ENCODE data around the gene MYCBP.

Gene MYCBP

DNA sequence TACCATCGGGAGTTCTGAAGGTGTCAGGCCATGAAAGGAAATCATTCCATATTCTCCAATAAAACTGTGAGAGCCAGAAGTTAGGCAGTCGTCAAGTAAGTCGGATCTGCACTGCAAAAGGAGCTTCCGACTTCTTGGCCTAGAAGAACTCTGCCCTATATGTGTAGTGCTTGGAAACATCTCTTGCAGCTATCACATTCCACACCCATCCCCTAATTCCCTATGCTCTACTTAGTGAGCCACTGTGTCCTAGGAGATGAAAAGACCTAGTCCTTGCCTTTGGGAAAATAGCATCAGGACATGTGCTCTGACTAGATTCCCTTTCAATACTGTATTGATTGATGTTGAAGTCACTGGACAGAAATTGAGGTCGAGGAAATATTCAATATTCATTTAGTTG, 16.4 kb upstream of the MYCBP start:
- no peak for TF ChIP-seq GATA1 (IDR thresholded peaks at IDR 0.05; ENCODE audit: low read depth, low read length)
- TF ChIP-seq POLR2A (IDR thresholded peaks at IDR 0.05; ENCODE audit: low read length): no peak
- DNase-seq: no peak

DNA sequence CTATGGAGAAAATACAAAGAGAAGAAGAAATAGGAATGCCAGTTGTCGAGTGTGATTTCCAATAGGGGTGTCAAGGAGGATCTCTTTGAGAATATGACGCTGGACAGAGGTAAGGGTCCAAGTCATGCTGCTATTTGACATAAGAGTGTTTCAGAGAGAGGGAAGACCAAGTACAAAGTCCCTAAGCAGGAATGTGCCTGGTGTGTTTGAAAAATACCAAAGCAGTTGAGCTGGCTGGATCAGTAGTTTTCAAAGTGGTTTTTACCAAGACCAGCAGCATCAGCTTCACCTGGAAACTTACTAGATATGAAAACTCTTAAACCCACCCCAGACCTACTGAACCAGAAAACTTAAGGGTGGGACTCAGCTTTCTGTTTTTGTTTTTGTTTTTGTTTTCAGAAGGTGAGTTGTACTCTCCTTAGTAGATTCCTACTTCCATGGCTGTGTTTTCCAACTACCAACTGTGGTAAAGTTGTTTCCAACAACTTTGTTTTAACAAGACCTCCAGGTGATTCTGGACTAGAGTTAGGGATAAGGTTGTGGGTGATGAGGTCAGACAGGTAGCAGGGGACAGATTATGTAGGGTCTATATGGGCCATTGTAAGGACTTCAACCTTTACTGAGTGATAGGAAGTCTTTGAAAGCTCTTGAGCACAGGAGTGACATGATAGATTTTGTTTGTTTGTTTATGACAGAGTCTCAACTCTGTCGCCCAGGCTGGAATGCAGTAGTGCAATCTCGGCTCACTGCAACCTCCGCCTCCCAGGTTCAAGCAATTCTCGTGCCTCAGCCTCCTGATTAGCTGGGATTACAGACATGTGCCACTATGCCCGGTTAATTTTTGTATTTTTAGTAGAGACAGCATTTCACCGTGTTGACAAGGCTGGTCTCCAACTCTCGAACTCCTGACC, 15.5 kb upstream of the MYCBP start:
- DNase-seq: no peak
- TF ChIP-seq GATA1 (IDR thresholded peaks at IDR 0.05; ENCODE audit: low read depth, low read length) (no peak), POLR2A (IDR thresholded peaks at IDR 0.05; ENCODE audit: low read length) (no peak)

DNA sequence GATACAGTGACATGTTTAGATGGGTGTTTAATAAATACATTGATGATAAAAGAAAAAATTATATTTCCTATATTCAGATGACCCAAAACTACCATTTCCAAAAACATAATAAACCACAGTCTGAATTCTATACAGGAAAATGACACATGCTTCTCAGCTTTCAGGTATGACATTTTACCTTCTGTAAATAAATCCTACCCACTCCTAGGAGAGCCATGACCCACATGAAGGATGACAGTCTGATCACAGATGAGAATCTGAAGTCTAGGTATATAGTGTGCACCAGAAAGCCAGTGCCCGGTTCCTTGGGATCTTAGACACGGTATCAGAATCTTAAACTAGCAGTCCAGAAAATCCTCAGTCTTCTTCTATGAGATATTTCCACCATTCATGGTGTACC, 11.9 kb upstream of the MYCBP start:
- TF ChIP-seq GATA1 (IDR thresholded peaks at IDR 0.05; ENCODE audit: low read depth, low read length) (no peak), POLR2A (IDR thresholded peaks at IDR 0.05; ENCODE audit: low read length) (no peak)
- DNase-seq: no peak

DNA sequence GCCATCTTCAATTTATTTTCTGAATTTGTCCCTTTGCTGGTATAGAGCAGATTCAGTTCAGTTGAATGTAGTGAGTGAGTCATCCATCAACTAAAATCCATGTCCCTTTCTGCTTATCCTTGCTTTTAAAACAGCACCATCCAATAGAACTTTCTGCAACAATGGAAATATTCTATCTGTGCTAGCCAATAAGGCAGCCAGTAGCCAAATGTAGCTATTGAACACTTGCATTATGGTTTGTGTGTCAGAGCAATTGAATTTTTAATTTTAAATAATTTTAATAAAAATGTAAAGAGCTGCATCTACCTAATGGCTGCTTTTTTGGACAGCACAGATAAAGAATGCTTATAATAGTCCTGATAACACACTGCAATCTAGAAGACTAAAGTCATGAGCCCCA, 8.3 kb upstream of the MYCBP start, which contains the start of gene GJA9:
Gene GJA9, minus strand, starts transcription at position 101 of the 400 bp plus-strand sequence. CDS start 5,489 bp downstream, outside the sequence.
- no peak for TF ChIP-seq GATA1 (IDR thresholded peaks at IDR 0.05; ENCODE audit: low read depth, low read length)
- TF ChIP-seq POLR2A (IDR thresholded peaks at IDR 0.05; ENCODE audit: low read length): no peak
- DNase-seq: no peak

DNA sequence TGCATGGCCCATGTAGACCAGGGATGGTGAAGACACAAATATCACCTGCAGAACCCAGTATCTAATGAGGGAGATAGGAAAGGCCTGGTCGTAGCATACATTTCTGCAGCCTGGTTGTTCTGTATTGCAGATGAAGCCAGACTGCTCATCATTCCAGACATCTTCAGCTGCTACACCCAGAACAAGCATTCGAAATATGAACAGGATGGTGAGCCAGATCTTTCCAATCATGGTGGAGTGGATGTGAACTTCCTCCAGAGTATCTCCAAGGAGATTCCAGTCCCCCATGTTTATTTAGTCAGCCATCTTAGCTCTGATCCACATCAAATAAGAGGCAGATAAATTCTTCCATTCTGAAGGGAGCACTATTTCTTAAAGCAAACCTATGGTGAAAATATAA, 2.7 kb upstream of the MYCBP start:
- DNase-seq: no peak
- TF ChIP-seq GATA1 (IDR thresholded peaks at IDR 0.05; ENCODE audit: low read depth, low read length) (no peak), POLR2A (IDR thresholded peaks at IDR 0.05; ENCODE audit: low read length) (no peak)

DNA sequence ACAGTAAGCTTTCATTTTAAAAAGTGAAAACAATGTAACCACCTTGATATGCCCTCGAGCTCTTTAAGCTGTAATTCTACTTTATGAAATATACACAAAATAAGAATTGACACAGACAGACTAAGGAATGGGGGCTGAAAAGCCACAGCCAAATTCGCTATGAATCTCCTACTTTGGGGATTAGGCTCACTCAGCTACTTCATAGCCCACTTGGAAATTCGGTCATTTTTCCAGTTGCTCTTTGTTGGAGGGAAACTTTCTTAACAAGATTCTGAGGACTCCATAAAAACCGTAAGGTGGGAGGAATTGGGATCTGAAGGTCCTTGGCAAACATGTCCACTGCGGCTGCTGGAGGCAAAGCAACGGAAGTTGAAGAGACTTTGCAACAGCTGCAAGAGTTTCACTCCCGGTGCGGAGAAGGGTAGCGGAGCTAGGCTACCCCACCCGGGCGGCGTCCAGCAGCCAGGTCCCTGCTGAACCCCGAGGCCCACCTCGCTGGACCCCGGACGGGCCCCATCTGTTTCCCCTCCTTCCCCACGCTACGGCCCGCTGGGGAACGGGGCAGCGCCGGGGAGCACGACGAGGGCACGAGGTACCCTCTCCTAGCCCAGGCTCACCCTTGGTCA, 634 bp downstream of the MYCBP start:
- TF ChIP-seq POLR2A (IDR thresholded peaks at IDR 0.05; ENCODE audit: low read length) (no peak), GATA1 (IDR thresholded peaks at IDR 0.05; ENCODE audit: low read depth, low read length) (no peak)
- DNase-seq: peak; percentile 56 to 62

DNA sequence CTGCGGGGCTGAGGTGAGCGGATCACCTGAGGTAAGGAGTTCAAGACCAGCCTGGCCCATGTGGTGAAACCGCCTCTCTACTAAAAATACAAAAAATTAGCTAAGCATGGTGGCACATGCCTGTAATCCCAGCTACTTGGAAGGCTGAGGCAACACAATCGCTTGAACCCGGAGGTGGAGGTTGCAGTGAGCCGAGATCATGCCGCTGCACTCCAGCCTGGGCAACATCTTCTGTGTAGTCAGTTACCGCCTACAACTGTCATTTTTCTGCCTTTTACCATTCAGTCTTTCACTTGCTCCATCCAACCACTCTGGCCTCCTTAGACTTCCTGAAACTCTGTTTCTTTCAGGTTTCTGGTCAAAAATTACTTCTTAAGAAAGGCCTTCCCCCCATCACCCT, 2.2 kb downstream of the MYCBP start:
- TF ChIP-seq POLR2A (IDR thresholded peaks at IDR 0.05; ENCODE audit: low read length) (no peak), GATA1 (IDR thresholded peaks at IDR 0.05; ENCODE audit: low read depth, low read length) (no peak)
- no peak for DNase-seq

DNA sequence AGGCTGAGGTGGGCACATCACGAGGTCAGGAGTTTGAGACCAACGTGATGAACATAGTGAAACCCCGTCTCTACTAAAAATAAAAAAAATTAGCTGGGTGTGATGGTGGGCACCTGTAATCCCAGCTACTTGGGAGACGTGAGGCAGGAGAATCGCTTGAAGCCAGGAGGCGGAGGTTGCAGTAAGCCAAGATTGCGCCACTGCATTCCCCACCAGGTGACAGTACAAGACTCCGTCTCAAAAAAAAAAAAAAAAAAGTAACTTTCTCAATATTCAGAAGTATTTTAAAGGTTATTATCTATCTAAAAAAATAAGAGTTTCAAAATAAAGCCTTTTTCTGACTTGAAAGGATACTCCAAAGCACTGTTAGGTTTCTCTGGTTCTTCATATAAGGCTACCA, 5.9 kb downstream of the MYCBP start:
- DNase-seq: no peak
- no peak for TF ChIP-seq GATA1 (IDR thresholded peaks at IDR 0.05; ENCODE audit: low read depth, low read length)
- TF ChIP-seq POLR2A (IDR thresholded peaks at IDR 0.05; ENCODE audit: low read length): no peak

DNA sequence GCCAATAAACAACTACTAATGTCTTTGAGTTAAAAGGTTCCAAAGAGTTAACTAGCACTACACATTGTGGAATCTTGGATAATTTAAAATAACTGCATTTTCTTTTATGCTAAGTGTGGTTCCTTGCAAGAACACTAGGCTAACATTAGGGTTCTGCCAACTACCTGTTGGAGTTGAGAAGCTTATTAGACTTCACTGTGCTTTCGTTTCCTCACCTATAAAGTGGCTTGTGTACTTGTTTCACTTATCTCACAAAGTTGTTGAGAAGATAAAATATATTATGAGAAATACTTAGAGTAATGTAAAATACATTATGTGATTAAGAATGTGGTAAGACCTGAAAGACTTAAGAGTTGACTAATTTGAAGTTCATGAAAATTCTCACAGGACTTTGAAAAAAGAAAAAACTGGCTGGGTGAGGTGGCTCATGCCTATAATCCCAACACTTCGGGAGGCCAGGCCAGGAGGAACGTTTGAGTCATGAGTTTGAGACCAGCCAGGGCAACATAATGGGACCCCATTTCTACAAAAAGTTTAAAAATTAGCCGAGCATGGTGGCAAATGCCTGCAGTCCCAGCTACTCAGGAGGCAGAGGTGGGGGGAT, 7.9 kb downstream of the MYCBP start:
- no peak for DNase-seq
- TF ChIP-seq GATA1 (IDR thresholded peaks at IDR 0.05; ENCODE audit: low read depth, low read length): no peak
- no peak for TF ChIP-seq POLR2A (IDR thresholded peaks at IDR 0.05; ENCODE audit: low read length)

DNA sequence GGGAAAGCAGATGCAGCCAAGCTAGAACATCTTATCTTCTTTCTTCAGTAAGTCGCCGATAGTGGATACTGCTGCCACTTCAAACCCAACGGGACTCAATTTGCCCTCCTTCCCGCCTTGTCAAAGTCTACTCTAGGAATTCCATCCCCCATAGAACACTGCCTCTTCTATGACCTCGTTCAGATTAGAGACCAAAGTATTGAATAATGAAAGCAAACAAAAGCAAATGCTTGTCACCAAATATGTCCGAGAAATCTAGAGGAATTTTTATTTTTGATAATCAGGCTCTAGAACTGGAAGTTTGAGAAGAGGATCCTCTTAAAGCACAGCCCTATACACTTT, 12.7 kb downstream of the MYCBP start:
- no peak for TF ChIP-seq POLR2A (IDR thresholded peaks at IDR 0.05; ENCODE audit: low read length)
- no peak for DNase-seq

DNA sequence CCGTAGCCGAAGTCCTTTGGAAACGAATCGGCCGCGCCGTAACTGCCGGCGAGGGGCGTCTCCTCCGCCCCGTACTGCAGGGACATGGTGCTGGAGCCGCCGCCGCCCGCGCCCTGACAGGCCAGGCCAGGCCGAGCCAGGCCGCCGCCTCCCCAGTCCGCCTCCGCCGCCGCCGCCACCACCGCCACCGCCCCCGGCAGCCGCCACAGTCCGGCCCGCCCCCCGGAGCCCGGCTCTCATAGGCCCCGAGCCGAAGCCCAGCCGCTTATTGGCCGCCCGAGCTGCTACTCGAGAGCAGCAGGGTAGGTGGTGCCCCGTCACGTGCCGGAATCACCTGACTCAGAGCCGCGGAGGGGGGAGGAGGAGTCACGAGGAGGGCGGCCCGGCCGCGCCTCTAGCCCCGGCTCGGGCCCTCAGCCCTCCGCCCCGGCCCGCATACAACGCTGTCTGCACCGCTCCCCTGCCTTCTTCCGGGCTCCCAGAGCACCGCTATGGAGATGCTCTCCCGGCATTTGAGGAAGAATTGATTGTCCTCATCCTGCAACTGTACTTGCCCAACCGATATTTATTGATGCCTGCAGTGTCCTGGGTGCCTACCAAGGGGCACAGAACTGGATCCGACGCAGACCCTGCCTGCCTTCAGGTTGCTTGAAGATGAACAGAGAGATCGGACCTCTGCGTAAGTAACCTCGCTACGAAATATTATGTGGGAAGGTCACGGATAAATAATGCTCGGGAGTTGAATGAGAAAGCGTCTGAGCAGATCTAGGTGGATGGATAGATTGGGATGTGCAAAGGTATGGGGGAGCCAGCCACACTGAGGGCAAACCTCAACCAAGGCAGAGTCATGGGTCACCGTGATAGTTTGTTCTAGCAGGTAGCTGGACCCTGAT, 13.3 kb downstream of the MYCBP start, which contains the start of gene RRAGC:
Gene RRAGC, minus strand, starts transcription at position 212 of the 893 bp plus-strand sequence. Its CDS starts 126 bp downstream, at position 86.
- peak; percentile 61 for TF ChIP-seq POLR2A (IDR thresholded peaks at IDR 0.05; ENCODE audit: low read length)
- TF ChIP-seq GATA1 (IDR thresholded peaks at IDR 0.05; ENCODE audit: low read depth, low read length): no peak
- peak; percentile 98 to 99 for DNase-seq

DNA sequence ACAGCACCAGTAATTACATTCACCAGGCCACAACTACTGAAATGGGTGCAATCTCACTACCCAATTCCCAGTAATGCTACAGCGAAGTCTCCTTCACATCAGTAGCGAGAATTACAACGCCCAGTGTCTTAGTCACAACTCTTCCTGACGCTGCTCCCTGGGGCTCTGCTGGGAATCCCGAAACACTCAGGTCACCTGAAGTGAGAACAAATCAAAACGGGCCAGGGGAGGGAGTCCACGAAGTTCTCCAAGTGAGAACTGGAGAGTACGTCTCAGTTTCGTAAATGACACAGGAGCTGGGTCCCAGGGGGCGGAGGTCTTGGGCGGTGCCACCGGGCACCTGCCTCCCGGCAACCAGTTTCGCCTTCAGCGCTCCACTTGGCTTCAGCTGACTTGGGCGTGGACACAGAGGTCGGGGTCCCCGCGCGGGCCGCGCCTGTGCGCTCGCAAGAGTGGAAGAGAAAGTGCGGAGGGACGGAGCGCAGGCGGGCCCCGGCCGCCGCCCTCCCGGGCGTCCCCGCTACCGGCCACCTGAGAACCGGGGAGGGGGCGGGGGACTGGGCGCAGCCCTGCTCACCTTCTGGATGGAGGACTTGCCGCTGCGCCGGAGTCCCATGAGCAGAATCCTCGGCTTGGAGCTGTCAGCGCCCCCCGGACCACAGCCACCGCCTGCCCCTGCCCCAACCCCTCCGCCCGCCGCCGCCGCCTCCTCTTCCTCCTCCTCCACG, 14.2 kb downstream of the MYCBP start:
- peak; percentile 76 to 83 for DNase-seq
- TF ChIP-seq GATA1 (IDR thresholded peaks at IDR 0.05; ENCODE audit: low read depth, low read length): no peak
- no peak for TF ChIP-seq POLR2A (IDR thresholded peaks at IDR 0.05; ENCODE audit: low read length)

DNA sequence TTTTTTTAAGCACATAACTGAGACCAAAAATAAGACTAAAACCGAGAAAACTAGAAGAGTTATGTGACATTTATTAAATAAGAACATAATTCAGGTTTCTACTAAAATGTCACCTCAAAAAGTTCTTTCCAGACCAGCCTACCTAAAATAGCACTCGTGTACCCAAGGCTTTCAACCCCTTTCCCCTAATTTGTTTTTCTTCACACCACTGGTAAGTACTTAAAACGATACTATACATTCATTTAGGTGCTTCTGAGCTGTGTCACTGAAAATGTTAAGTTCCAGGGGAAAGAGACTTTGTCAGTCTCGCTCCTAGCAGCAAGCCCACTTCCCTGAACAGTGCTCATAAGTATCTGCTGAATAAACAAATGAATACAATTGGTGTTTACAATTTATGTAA, 20.4 kb downstream of the MYCBP start:
- TF ChIP-seq GATA1 (IDR thresholded peaks at IDR 0.05; ENCODE audit: low read depth, low read length) (no peak), POLR2A (IDR thresholded peaks at IDR 0.05; ENCODE audit: low read length) (no peak)

More for the DNA sequence above, 20.4 kb downstream of the MYCBP start:
- DNase-seq: no peak

Data from erythroblast (primary cell).